GM18508 (cell line): ENCODE measurements around the gene WNT10A.

Experiments used
- ATAC-seq: cut with Tn5 transposase; IDR thresholded peaks from one replicate; pipeline ENCODE4 v1.9.1; 2021; ENCODE audit warnings: moderate number of reproducible peaks; ENCODE audit not compliant: insufficient read depth, unreplicated experiment

The WNT10A gene

GRCh38 chr2:218875692-218876246 lies 4.9 kb upstream of the WNT10A start:
- ATAC-seq, result no peak

- no peak for ATAC-seq
These were observed 4.0 kb upstream of the WNT10A start for GRCh38 chr2:218876562-218877219.

GRCh38 chr2:218877331-218877730 lies 3.3 kb upstream of the WNT10A start:
- no peak for ATAC-seq

- no peak for ATAC-seq
These were observed 2.8 kb upstream of the WNT10A start for GRCh38 chr2:218877891-218878290.

- ATAC-seq, result no peak
These were observed 2.2 kb upstream of the WNT10A start for GRCh38 chr2:218878486-218878885.

- ATAC-seq, result no peak
These were observed 1.5 kb upstream of the WNT10A start for GRCh38 chr2:218878926-218879761.

GRCh38 chr2:218879776-218880101 lies 913 bp upstream of the WNT10A start:
- peak; percentile 3 for ATAC-seq

GRCh38 chr2:218880859-218881594 lies 375 bp downstream of the WNT10A start:
- no peak for ATAC-seq

- no peak for ATAC-seq
These were observed 1.2 kb downstream of the WNT10A start for GRCh38 chr2:218881744-218882460.

- no peak for ATAC-seq
These were observed 1.8 kb downstream of the WNT10A start for GRCh38 chr2:218882461-218882816.

- ATAC-seq, result no peak
These were observed 2.3 kb downstream of the WNT10A start for GRCh38 chr2:218882866-218883366.

- ATAC-seq, result no peak
These were observed 3.1 kb downstream of the WNT10A start for GRCh38 chr2:218883491-218884490.

- ATAC-seq, result no peak
These were observed 3.9 kb downstream of the WNT10A start for GRCh38 chr2:218884519-218884918.

- ATAC-seq, result no peak
These were observed 5.6 kb downstream of the WNT10A start for GRCh38 chr2:218885981-218886947.

GRCh38 chr2:218887079-218887478 lies 6.4 kb downstream of the WNT10A start:
- ATAC-seq, result no peak

- no peak for ATAC-seq
These were observed 7.7 kb downstream of the WNT10A start for GRCh38 chr2:218888341-218888740.

- ATAC-seq, result no peak
These were observed 9.3 kb downstream of the WNT10A start for GRCh38 chr2:218889937-218890336.

GRCh38 chr2:218890369-218890768 lies 9.7 kb downstream of the WNT10A start:
- no peak for ATAC-seq
